Ureter (tissue), 1 donor: ENCODE measurements around the gene FOXP4. TPM values are rescaled to one million over a fixed set of nuclear protein-coding genes. Genes with fewer than 3 reads are reported as not detected.

Experiments used
- DNase-seq: peaks from one replicate; pipeline ENCODE4 v3.0.0-alpha.2; 2020; ENCODE audit warnings: low spot score
- total RNA-seq: library from RNA; stranded (reverse); gene quantifications from one replicate; pipeline ENCODE4 v1.2.4, GENCODE V29; 2023
- donor health status: DM: yes; HTN: yes; CAD: no.

FOXP4 gene
- total RNA-seq, 1 donor from 2014 or later: 25.1 TPM

DNA sequence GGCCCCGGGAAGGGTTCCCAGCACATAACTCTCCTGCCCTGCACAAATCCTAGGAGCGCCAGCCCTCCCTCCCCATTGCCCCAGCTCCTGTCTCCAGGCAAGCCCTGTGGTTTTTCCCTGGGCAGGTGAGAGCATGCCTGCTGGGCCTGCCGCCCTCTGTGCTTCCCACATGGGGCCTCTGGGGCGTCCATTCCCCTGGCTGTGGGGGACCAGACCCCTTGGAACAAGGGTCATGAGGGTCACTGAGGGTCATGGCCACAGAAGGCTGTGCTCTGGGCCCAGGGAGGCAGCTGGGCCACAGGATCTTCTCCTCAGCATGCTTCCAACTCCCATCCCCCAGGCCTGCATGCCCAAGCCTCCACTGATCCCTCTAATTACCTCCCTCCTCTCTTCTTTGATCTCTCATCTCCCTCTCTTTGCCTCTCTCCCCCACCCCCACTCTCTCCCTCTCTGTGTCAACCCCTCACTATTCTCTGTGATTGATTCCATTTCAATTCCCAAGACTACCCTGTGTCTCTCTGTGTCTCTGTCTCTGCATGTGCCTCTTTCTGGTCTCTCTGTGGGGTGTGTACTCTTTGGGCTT lies 98.2 kb downstream of the FOXP4 start:
- no peak for DNase-seq

DNA sequence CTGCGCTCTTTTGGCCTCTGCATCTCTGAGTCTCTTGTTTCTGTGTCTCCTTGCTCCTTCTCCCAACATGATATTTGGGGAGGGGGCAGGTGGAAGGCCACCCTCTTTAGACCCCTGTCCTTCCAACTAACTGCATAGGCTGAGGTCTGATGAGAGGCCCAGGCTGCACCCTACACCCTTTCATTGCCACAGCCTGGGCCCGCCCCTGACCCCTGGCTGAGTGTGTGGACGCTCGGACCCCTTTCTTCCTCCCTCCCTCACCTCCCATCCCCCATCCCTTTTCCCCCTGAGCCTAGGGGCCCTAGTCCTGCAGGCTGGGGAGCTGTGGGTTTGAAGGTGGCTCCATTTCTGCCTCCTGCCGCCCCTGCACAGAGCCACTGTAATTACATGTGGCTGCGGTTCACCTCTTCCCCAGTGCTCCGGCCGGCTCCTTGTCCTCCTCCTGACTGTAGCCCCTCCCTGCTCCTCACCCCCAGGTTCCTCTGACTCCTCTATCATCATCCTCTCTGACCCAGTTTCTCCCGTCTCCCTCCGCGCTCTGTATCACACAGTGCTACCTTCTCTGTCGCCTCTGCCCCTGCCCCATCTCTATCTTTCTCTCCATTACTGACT lies 98.9 kb downstream of the FOXP4 start:
- DNase-seq: no peak

DNA sequence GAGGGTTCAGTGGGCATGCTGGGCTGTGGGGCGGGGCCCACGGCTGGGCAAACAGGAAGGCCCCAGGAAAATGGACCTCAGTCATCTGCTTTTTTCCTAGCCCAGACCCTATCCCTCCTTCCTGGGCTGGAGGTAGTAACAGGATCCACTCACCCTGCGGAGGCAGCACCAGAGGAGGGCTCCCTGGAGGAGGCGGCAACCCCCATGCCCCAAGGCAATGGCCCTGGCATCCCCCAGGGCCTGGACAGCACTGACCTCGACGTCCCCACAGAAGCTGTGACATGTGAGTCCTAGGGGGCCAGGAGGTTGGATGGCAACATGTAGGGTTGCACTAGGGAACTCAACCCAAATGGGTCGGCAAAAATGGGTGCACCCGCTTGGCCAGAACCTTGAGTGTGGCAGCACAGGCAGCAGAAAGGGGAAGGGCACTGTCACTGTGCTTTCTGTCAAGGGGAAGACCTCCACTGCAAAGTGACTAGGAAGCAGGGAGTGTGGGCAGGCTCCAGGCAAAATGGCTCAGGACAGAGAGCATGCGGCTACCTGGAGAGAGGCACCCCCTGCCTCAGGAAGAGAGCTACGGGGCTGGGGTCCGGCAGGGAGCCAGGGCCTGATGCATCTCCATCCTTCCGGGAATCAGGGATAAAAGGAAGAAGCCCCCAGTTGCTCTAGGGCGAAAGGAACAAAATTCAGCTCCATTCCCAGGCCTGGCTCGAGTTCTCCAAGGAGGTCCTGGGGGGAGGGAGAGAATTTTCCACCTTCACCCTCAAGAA lies 100.0 kb downstream of the FOXP4 start:
- DNase-seq: no peak

DNA sequence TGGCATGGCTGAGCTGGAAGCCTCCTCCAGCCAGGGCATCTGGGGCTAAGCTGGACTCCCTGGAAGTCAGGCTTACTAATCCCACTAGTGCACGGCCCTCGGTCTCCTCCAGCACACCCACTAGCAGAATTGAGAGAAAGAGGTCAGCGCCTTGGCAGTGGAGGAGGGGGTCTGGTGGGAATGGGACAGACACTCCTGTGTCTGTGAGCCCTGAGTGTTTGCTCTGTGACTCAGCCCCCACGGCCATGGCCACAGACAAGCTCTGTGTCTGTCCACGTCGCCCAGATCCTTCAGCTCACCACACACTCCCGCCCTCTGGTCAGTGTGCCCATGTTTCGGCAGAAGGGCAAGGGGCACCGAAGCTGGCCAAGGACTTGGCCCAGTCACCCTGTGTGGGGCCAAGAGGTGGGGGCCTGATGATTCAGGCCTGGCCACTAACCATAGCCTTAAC lies 100.9 kb downstream of the FOXP4 start:
- no peak for DNase-seq

DNA sequence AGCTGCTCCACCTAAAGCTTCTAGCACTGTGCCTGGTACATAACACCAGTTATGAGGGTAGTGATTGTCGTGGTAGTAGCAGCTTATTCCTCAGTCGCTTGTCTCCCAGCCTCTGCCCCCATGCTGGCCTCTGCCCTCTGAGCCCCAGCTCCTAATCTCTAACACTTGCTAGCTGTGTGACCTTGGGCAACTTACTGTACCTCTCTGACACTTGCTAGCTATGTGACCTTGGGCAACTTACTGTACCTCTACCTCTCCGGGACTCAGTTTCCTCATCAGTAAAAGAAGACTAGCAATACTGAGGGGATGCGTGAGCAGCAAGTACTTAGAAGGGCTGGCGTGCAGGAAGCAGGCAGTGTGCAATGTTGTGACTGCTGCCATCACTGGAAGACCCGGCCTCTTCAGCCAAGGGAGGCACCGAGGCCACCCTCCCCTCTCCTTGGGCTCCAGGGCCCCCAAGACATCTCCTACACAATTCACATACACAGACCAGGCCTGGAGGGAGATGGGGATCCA lies 101.9 kb downstream of the FOXP4 start:
- DNase-seq: no peak

DNA sequence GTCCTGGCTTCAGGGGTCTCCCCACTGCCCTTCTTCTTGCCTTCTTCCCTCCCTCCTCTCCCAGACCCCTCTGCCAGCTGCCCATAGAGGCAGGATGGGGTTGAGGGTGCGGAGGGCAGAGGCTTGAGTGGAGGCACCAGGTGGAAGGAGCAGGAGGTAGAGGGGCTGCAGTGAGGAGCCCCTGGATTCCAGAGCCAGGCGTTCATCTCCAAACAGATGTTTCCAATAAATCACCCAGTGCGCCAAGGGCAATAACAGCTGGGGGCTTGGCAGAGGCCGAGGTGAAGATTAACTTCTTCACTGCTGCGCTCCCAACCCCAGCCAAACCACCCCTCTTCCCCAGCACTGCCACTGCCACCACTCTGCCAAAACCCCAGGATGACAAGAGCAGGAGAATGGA lies 102.7 kb downstream of the FOXP4 start:
- no peak for DNase-seq

DNA sequence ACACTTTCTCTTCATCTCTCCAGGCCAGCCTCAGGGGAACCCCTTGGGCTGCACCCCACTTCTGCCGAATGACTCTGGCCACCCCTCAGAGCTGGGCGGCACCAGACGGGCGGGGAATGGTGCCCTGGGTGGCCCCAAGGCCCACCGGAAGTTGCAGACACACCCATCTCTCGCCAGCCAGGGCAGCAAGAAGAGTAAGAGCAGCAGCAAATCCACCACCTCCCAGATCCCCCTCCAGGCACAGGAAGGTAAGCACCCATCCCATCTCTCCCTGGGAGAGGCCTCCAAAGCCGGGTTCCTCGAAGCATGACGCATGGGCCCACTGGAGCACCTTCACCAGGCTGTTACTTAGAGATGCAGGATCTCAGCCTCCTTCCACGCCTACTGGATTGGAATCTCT lies 103.4 kb downstream of the FOXP4 start:
- DNase-seq: no peak

DNA sequence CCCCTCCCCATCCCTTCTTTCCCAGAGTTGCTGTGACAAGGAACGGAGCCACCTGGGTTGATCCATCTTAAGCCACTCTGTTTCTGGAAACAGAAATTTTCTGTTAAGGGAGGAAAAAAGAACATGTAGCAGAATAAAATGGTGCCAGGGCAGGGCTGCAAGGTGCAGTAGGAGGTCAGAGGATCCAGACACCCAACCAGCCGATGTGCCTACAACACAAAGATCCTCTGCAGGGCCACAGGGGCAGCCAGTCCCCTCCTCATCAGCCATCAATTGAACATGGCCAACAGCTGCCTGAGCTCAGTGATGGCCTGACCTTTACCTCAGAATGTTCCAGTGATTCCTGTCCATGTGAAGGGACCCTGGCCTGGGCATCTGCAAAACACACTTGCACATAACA lies 103.9 kb downstream of the FOXP4 start:
- no peak for DNase-seq

DNA sequence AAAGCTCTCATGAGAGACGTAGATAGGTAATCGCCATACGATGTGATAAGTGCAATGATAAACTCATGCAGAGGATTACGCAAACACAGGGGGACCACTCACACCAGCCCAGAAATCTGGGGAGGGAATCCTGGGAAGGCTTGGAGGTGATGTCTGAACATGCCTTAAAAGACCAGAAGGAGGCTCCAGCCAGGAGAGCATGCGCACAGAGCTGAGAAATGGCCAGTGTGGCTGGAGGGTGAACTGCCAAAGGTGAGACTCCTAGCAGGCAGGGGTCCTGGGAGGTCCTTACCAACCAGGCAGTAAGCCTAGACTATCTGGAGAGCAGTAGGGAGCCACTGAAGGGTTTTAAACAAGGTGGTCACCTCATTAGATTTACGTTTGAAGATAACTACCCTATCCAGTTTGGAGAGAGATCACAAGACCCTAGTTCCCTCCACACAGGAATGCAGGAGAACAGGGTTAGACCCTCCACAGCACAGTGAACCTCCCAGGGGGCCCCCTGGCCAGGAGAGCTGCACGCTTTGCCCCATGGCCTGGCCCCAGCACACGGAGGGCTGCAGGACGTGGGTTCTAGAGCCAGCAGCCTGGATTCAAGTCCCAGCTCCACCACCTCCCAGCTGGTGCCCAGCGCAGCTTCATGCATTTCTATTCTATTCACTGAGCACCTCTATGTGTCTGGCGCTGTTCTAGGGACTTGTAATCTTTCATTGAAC lies 105.2 kb downstream of the FOXP4 start:
- DNase-seq: no peak

Other genes starting within 250 kb of the FOXP4 start
- not detected for gene NCR2, start 210.8 kb upstream of the FOXP4 start, total RNA-seq
- gene MDFI, start 92.1 kb downstream of the FOXP4 start, total RNA-seq: 36.7 TPM
- gene TFEB, start 189.2 kb downstream of the FOXP4 start, total RNA-seq: 29.4 TPM
- gene PGC, start 201.0 kb downstream of the FOXP4 start, total RNA-seq: not detected
- 7.5 TPM for gene FRS3, start 233.5 kb downstream of the FOXP4 start, total RNA-seq
- 14.2 TPM for gene PRICKLE4, start 234.4 kb downstream of the FOXP4 start, total RNA-seq
- gene TOMM6, start 241.3 kb downstream of the FOXP4 start, total RNA-seq: 209 TPM